Transverse colon (tissue), 3 donors: ENCODE measurements around the gene CDK5.

ENCODE experiments used
- CTCF ChIP-seq, 5 experiments: fragments of 200-600 bp in 3 of 5; fragments of 450-650 bp in 2 of 5; sonication (generic) in 3 of 5; IDR thresholded peaks; 1 replicate in 2 of 5; 2 replicates in 3 of 5; pipeline ENCODE4 v1.5.1; 2016 to 2017; ENCODE audit warnings: antibody characterized with exemption in 5 of 5, inconsistent platforms in 3 of 5, mild to moderate bottlenecking in 2 of 5, moderate library complexity in 1 of 5
- POLR2A ChIP-seq: fragments of 450-650 bp; IDR thresholded peaks from one replicate; pipeline ENCODE4 v1.6.1; 2016; ENCODE audit warnings: antibody characterized with exemption, mild to moderate bottlenecking, moderate library complexity

DNA sequence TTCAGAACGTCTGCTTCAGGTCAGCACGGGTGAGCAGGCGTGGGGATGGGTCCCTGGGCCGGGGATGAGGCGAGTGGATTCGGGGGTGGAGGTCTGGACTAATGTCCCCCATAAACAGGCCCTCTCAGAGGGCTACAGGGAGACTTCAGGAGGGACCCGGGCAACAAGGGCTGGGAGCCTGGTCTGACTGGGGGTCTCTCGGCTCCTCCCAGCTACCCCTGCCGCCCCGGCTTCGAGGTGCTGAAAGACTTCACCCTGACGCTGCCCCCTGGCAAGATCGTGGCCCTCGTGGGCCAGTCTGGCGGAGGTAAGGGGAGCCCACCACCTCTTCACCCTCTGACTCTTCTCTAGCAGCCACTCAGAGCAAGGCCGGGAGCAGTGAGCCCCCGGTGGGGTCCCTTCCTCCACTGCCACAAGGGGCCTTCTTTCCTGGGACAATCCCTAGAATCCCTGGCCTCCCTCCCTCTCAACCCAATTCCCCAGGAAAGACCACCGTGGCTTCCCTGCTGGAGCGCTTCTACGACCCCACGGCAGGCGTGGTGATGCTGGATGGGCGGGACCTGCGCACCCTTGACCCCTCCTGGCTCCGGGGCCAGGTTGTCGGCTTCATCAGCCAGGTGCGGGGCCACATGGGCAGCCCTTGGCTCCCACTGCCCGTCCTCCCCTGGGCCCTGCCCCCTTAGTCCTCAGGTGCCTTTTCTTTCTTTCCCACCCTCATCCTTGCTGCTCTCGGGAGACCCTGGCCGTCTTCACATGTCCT lies 16.9 kb downstream of the CDK5 start:
- no peak for TF ChIP-seq CTCF (IDR thresholded peaks at IDR 0.05)
- no peak for TF ChIP-seq POLR2A
